ENCODE data around the gene FGF8. TPM values are rescaled to one million over a fixed set of nuclear protein-coding genes. Genes with fewer than 3 reads are reported as not detected.

The FGF8 gene
- total RNA-seq, 1 experiment from 2014 or later = not detected

DNA sequence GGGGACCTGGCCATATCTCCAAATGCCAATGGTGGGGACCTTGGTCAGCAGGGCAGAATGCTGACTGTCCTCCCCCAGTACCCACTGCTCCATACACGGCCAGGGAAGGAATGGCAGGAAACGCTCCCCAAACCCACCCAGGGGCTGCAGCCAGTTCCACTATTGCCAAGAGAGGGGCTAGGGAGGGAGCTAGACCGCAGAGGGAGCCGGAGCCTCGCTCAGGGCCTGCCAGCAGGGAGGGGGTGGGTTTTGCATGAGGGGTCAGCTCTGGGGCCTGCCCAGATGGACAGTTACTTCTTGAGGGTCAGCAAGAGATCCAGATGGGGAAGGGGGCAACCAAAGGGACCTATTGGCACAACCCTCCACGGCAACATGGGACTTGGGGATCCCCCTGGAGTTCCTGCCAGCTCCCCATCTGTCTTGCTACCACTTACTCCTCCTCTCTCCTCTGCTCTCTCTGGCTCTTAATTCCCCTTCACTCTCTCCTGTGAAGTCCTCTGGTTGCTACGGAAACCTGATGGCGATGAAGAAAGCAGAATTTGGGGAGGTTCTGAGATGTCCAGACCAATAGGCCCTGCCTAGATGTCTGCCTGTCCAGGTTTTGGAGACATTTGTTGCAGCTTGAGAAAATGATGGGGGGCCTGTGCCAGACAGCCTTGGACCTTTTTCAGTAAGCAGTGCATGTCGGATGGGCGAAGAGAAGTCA lies 12.6 kb downstream of the FGF8 start:
- CTCF ChIA-PET = no interaction called here
- intact Hi-C loops (cut with micrococcal nuclease; ENCODE audit: unreplicated experiment) = no loop called here

DNA sequence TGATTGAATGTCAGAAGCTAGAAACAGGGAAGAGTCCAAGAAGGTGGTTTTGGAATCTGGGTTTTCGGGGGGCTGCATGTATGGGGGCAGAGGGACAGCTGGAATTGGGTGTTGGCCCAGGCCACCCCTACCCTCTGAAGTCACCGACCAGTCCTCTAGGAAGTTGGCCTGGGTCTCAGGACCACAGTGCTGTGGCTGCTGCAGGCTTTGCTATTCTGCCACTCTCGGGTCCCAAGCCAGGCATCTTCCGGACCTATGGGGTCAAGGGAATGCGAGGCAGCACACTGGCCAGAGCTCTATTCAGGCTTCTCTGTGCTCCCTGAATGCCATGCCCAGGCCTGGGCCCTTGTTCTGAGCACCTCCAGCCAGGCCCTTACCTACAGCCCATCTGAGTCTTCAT lies 13.2 kb downstream of the FGF8 start:
- no TSS peak for BruUV-seq (replicated peaks)

More for the DNA sequence above, 12.6 kb downstream of the FGF8 start:
- Histone ChIP-seq H3K36me3 (ENCODE audit: insufficient read depth, low read length, poor library complexity, severe bottlenecking) (no peaks in the 10 kb centered on the region), H3K4me3 (ENCODE audit: low read depth, low read length, poor library complexity, severe bottlenecking) (no peak overlapping the region), H3K27me3 (replicated peaks; ENCODE audit: insufficient read depth, low read depth, low read length, poor library complexity) (no peaks in the 10 kb centered on the region), H3K4me1 (ENCODE audit: insufficient read depth, low read length, poor library complexity, severe bottlenecking) (no peaks in the 10 kb centered on the region), H3K9me3 (ENCODE audit: low read depth, low read length, poor library complexity, severe bottlenecking) (no peaks in the 10 kb centered on the region), H3K27ac (ENCODE audit: low read depth, low read length, poor library complexity, severe bottlenecking) (no peak overlapping the region)
- DNase-seq (ENCODE audit: low spot score) = no peak
- POLR2A ChIA-PET (ENCODE audit: low non-redundant PET) = no interaction called here
- TF ChIP-seq, protein P1, sequence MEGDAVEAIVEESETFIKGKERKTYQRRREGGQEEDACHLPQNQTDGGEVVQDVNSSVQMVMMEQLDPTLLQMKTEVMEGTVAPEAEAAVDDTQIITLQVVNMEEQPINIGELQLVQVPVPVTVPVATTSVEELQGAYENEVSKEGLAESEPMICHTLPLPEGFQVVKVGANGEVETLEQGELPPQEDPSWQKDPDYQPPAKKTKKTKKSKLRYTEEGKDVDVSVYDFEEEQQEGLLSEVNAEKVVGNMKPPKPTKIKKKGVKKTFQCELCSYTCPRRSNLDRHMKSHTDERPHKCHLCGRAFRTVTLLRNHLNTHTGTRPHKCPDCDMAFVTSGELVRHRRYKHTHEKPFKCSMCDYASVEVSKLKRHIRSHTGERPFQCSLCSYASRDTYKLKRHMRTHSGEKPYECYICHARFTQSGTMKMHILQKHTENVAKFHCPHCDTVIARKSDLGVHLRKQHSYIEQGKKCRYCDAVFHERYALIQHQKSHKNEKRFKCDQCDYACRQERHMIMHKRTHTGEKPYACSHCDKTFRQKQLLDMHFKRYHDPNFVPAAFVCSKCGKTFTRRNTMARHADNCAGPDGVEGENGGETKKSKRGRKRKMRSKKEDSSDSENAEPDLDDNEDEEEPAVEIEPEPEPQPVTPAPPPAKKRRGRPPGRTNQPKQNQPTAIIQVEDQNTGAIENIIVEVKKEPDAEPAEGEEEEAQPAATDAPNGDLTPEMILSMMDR (conservative IDR thresholded peaks at IDR 0.05; ENCODE audit: low read depth, low read length) = no peak
- TF ChIP-seq EZH2 (IDR thresholded peaks at IDR 0.05; ENCODE audit: borderline replicate concordance, low read depth, low read length, poor library complexity, severe bottlenecking) = no peak
- BruUV-seq (replicated peaks) = no TSS peak

DNA sequence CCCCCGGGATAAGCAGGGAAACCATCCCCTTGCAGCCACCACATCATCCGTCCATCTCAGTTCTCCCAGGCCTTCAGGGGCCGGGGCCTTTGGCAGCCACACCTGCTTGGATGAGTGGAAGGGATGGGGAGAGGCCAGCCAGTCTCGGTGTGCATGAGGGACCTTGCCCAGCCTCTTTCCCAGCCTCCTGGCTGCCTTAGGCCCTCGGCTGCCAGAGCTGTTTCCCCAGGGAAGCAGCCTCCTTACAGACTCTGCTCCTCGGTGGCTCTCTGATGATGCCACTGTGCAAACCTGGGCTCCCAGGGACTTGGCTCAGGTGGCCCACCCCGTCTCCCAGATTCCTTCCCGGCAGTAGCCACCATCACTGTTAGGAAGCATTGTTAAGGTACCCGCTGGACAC lies 14.7 kb downstream of the FGF8 start:
- CTCF ChIA-PET = no interaction called here

More for the DNA sequence above, 13.2 kb downstream of the FGF8 start:
- Histone ChIP-seq H3K27ac (ENCODE audit: low read depth, low read length, poor library complexity, severe bottlenecking) (no peak overlapping the region), H3K27me3 (replicated peaks; ENCODE audit: insufficient read depth, low read depth, low read length, poor library complexity) (no peaks in the 10 kb centered on the region), H3K36me3 (ENCODE audit: insufficient read depth, low read length, poor library complexity, severe bottlenecking) (no peaks in the 10 kb centered on the region), H3K9me3 (ENCODE audit: low read depth, low read length, poor library complexity, severe bottlenecking) (no peaks in the 10 kb centered on the region), H3K4me1 (ENCODE audit: insufficient read depth, low read length, poor library complexity, severe bottlenecking) (no peaks in the 10 kb centered on the region), H3K4me3 (ENCODE audit: low read depth, low read length, poor library complexity, severe bottlenecking) (no peak overlapping the region)
- ChIA-PET CTCF (no interaction called here), POLR2A (ENCODE audit: low non-redundant PET) (interaction anchor here (0.7 kb wide), 1 partner anchor 59 kb away, joined by 14 read pairs; no protein-coding TSS in a partner anchor)
- no peak for DNase-seq (ENCODE audit: low spot score)
- no peak for TF ChIP-seq EZH2 (IDR thresholded peaks at IDR 0.05; ENCODE audit: borderline replicate concordance, low read depth, low read length, poor library complexity, severe bottlenecking)
- TF ChIP-seq, protein P1 (conservative IDR thresholded peaks at IDR 0.05; ENCODE audit: low read depth, low read length) = no peak
- intact Hi-C loops (cut with micrococcal nuclease; ENCODE audit: unreplicated experiment) = no loop called here

More for the DNA sequence above, 14.7 kb downstream of the FGF8 start:
- intact Hi-C loops (cut with micrococcal nuclease; ENCODE audit: unreplicated experiment) = no loop called here
- POLR2A ChIA-PET (ENCODE audit: low non-redundant PET) = no interaction called here
- no peak overlapping the region for H3K27ac ChIP-seq (ENCODE audit: low read depth, low read length, poor library complexity, severe bottlenecking)
- H3K4me3 ChIP-seq (ENCODE audit: low read depth, low read length, poor library complexity, severe bottlenecking) = no peak overlapping the region
- BruUV-seq (replicated peaks) = no TSS peak
- H3K9me3 ChIP-seq (ENCODE audit: low read depth, low read length, poor library complexity, severe bottlenecking) = no peaks in the 10 kb centered on the region
- no peak for DNase-seq (ENCODE audit: low spot score)
- no peaks in the 10 kb centered on the region for H3K27me3 ChIP-seq (replicated peaks; ENCODE audit: insufficient read depth, low read depth, low read length, poor library complexity)
- no peaks in the 10 kb centered on the region for H3K36me3 ChIP-seq (ENCODE audit: insufficient read depth, low read length, poor library complexity, severe bottlenecking)
- no peaks in the 10 kb centered on the region for H3K4me1 ChIP-seq (ENCODE audit: insufficient read depth, low read length, poor library complexity, severe bottlenecking)
- no peak for TF ChIP-seq EZH2 (IDR thresholded peaks at IDR 0.05; ENCODE audit: borderline replicate concordance, low read depth, low read length, poor library complexity, severe bottlenecking)
- TF ChIP-seq, protein P1 (conservative IDR thresholded peaks at IDR 0.05; ENCODE audit: low read depth, low read length) = no peak
